Effector CD4-positive, alpha-beta T cell (primary cell): Measurements from ENCODE around the gene HCK.
"Not testable (repeated sequence)": the region's sequence is repeated elsewhere in the genome, so short reads cannot be mapped to it uniquely, and the experiment has no call there.

Source experiments
- DNase-seq: peaks from one replicate; pipeline ENCODE4 v3.0.0-alpha.2; 2020

Gene HCK

DNA sequence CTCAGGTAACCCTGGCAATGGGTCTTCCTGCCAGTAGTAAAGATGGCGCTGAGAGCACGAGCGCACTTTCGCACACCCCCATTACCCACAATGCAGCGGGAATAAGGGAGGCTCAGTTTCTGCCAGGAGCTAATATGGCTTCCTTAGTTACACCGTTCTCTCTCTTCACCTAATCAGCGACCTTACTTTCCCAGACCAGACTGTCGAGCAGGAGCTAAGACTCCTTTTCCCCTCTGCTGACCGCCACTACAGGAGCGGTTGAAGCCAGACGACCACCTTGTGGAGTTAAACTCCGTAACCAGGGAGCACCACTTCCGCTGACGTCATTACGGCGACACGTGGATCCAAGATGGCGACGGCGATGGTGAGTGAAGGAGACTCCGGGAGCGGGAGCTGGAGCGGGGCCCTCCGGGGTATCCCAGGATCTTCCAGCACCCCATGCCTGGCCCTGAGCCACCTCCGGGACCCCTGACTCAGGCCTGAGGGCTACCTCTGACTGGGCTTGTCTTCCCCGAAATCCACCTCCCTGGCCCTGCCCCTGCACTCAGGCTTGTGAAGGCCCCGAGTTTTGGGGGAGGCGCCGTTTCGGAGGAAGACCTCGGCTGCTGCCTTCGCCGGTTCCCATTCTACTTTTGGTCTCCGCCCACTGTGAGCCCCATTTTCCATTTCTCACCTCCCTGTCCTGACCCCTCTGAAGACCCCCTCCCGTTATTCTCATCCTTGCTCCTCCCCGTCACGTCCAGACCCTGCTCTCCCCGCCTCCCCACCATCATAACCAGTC lies 57.5 kb downstream of the HCK start, which contains the start of gene TM9SF4:
Gene TM9SF4 (plus strand): TSS at position 323 of the 781 bp plus-strand sequence. CDS start 27 bp downstream, at position 350.
- peak; percentile 88 for DNase-seq

DNA sequence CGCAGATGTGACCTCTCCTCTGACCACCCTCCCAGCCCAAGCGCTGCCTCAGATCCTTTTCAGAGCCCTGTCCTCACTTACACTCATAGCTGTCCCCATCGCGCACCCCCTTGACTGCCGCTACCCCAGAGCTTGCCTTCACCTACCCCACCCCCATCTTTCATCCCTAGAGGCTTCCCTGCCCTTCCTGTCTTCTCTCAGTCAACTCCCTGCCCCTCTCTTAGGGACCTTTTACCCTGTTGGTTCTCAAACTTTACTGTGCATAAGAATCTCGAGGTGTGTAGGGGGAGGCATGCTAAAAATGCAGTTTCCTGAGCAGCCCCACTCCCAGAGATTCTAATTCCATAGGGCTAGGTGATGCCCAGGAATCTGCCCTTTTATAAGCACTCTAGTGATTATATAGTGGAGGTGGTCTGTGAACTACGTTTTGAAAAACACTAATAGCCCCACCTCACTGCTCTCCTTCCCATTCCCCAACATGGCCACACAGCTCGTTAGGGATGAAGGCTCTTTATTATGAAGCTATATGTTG lies 58.2 kb downstream of the HCK start:
- no peak for DNase-seq

DNA sequence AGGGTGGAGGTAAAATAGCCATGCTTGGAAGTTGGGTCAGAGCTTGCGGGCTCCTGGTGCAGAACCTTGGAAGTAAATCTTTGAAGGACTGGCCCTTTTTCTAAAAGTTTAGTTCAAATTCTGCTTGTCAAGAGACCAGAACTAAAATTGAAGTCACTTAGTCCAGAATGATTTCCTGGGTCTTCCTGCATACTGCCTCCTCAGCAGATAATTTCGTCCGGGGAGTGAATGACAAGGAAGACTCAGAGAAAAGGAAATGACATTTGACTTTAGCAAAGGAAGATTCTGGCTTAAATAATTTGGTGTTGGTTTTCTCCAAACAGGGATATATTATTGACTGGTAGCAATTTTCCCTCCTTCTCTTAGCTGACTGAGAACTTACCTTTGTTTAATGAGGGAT lies 58.7 kb downstream of the HCK start:
- no peak for DNase-seq

DNA sequence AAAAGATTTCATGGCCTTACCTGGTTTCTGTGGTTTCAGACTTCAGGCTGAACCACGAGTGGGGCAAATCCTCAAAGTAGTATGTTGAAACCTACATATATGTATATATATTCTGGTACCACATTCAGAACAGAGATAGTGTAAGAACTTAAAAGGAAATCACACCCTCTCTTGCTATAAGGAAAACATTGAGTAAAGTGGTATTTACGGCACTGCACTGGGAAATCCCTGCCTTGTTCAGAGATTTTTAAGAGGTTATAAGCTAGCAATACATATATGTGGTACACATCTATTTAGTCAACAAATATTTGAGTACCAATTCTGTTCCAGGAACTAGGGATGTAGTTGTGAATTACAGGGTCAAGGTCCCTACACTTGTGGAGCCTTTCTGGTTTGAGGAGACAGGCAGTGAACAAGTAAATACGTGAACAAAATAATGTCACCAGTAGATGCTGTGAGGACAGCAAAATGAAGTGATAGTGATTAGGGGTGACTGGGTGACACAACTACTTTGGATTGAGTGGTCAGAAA lies 59.2 kb downstream of the HCK start:
- DNase-seq, result no peak

DNA sequence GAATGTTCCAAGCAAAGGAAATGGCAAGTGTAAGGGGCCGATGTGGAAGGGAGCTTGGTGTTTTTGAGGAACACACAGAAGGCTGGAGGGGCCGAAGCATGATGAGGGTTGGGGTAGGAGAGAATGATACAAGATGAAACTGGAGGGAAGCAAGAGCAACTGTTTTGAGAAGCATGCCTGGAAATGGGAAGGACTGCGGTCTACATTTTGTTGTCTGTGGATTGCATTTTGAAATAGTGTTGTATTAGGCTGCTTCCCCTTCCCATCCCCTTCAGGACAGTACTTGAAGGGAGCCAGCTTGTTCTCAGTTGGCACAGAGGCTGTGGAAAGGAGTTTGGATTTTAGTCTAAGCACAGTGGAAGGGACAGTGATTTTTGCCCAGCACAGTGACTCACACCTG lies 59.7 kb downstream of the HCK start:
- no peak for DNase-seq

DNA sequence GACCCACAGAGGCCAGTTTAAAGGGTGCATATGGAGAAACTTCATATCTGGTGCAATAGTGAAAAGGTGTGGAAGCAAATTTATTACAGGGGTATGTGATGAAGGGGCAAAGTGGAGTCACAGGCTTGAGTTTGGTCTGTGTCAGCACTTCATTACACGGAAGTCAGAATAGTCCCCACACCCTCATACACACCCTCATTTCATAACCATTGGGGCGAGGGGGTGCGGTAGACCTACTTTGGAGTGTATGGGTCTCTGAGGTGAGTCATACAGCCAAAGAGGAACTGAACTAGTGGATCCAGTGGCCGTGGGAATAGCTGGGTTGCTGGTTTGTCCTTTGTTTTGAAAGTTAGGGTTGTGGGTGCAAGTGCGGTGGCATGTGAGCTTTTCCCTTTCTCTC lies 60.8 kb downstream of the HCK start:
- no peak for DNase-seq

DNA sequence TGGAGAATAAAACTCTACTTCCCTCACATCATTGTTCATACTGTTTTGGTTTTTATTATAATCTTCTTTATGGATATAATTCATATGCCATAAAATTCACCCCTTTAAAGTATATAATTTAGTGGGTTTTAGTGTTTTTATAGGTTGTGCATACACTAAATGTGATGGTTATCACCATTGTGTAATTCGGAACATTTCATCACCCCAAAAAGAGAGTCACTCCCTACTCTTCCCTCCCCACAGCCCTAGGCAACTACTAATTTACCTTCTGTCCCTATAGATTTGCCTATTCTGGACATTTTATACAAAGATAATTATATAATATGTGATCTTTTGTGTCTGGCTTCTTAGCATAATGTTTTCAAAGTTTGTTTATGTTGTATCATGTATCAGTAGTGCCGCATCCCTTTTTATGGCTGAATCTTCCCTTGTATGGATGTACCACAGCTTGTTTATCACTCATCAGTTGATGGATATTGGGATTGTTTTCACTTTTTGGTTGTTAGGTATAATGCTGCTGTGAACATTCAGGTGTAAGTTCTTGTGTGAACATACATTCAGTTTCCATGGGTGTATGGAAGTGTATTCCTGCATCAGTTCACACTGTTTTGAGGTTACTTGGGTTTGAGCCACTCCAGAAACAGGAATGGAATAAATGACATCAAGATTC lies 61.7 kb downstream of the HCK start:
- no peak for DNase-seq

DNA sequence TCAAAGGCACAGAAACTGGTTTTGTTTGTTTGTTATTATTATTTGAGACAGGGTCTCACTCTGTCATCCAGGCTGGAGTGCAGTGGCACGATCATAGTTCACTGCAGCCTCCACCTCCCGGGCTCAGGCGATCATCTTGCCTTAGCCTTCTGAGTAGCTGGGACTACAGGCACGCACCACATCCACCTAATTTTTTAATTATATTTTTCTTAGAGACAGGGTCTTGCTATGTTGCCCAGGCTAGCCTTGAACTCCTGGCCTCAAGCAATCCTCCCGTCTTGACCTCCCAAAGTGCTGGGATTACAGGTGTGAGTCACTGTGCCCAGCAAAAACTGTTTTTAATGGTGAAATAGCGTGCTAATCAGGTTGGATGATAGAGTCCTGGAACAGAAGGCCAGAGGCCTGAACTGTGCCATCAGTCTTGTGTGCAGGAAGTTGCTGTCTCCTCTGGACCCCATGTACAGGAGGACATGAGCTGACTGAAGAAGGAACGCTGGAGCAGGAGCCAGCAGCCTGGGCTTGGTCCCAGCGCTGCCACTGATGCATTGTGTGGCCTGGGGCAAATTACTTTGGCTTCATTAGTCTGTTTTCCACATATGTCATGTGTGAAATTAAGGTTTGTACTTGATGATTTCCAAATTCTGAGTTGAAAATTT lies 62.4 kb downstream of the HCK start:
- DNase-seq, result no peak

DNA sequence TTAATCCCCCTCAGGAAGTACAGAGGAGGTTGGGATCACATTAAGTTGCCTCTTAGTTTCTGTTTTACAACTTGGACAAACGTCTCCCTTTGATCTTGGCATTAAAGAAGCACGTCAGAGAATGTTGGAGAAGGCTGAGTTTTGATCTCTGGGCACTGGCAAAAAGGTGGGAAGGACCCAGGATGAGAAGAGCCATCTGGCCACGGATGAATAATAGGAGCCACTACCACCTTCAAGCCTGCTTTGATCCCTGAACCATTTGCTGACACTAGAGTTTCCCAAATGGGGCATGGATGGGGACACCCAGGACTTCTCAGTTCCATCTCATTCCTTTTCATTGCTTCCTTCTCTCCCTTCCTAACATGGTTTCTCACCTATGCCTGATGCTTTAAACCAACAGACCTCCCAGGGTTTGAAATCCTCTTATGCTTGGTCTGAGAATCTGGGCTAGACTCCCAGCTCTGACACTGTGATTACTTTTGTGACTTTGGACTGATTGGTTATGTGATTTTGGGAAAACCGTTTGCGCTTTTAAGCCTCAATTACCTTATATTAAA lies 63.2 kb downstream of the HCK start:
- DNase-seq, result no peak

DNA sequence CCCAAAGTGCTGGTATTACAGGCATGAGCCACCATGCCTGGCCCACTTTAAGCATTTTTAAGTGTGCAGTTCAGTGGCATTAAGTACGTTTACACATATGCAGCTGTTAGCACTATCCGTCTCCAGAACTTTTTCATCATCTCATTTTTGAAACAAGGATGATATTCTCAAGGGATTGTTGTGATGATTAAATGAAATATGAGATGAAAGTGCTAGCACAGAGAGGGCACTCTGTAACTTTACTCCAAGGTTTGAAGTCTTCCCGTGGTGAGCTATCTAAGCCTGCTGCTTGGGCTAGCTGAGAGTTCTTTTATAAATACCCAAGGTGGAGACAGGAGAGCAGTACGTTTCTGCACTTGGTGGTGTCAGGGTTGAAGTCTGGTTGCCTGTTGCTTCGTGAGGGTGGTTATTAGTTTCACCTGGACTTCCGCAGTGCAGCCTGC lies 64.1 kb downstream of the HCK start:
- DNase-seq, result no peak

DNA sequence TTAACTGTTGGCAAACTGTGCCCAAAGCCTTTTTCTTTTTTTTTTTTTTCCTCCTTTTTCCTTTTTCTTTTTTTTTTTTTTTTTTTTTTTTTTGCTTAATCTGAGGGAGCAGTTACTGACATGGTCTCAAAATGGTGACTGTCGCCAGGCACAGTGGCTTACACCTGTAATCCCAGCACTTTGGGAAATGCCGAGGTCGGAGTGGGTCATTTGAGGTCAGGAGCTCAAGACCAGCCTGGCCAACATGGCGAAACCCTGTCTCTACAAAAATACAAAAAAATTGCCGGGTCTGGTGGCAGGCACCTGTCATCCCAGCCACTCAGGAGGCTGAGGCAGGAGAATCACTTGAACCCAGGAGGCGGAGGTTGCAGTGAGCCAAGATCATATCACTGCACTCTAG lies 64.8 kb downstream of the HCK start:
- not testable (repeated sequence) for DNase-seq

DNA sequence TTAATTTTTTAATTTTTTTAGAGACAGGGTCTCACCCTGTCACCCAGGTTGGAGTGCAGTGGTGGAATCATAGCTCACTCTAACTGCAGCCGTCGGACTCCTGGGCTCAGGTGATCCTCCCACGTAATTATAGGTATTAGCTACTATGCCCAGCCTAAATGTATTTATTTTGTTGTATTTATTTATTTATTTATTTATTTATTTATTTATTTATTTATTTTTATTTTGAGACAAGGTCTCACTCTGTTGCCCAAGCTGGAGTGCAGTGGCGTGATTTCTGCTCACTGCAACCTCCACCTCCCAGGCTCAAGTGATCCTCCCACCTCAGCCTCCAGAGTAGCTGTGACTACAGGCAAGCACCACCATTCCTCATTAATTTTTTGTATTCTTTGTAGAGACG lies 66.4 kb downstream of the HCK start:
- not testable (repeated sequence) for DNase-seq

DNA sequence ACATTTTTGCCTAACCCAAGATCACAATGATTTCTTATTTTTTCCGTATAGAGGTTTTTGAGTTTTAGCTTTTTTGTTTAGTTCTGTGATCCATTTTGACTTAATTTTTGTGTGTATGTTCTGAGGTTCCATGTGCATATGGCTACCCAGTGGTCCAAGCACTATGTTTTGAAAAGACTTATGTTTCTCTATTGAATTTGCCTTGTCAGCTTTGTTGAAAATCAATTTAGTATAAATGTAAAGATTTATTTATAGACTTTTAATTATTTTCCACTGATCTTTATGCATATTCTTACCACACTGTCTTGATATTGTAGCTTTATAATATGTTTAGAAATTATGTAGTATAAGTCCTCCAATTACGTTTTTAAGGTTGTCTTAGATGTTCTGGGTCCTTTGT lies 67.7 kb downstream of the HCK start:
- DNase-seq, result no peak

DNA sequence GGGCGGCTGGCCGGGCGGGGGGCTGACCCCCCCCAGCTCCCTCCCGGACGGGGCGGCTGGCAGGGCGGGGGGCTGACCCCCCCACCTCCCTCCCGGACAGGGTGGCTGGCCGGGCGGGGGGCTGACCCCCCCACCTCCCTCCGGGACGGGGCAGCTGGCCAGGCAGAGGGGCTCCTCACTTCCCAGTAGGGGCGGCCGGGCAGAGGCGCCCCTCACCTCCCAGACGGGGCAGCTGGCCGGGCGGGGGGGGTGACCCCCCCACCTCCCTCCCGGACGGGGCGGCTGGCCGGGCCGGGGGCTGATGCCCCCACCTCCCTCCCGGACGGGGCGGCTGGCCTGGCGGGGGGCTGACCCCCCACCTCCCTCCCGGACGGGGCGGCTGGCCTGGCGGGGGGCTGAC lies 69.9 kb downstream of the HCK start:
- DNase-seq, result not testable (repeated sequence)

DNA sequence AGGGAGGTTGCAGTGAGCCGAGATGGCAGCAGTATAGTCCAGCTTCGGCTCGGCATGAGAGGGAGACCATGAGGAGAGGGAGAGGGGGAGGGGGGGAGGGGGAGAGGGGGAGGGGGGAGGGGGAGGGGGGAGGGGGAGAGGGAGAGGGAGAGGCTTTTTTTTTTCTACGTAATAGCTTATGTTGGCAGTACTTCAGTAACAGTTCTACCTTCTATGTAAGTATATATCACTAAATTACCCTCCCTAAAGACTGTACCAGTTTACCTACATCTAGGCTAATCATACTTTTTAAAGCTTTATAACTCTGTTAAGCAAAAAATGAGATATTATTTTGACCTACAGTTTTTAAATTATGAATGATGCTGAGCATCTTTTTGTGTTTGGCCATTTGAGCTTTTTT lies 71.0 kb downstream of the HCK start:
- DNase-seq, result no peak

DNA sequence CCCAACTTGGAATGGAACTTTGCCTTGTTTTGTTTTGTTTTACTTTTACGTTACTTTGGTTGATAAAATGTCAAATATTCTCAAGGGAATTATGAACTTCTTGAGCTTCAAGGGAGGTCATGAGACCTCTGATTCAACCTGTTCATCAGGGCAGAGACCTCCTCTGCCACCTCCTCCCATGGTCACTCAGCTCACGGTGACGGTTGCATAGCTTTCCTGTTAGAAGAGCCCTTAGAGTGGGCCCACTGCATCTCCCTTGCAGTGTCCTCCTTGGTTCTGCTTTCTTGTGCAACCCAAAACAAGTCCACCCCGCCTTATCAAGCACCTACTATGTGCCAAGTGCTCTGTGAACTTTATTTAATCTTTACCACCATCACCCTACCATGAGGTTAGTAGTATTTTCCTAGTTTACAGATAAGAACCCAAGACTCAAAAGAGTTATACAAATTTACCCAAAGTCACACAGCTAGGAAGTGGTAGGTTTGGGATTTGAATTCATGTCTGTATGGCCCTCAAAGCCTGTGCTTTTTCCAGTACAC lies 72.9 kb downstream of the HCK start:
- no peak for DNase-seq

DNA sequence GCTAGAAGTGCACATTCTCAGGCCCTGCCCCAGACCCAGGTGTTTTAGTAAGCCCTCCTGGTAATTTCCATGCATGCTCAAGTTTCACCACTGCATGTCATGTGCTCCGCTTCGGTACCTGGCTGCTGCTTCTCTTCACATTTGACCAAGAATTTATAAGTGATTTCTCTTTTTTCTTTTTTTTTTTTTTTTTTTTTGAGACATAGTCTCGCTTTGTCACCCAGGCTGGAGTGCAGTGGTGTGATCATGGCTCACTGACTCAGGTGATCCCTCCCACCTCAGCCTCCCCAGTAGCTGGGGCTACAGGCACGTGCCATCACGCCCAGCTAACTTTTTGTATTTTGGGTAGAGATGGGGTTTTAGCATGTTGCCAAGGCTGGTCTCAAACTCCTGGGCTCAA lies 73.5 kb downstream of the HCK start:
- DNase-seq, result no peak

DNA sequence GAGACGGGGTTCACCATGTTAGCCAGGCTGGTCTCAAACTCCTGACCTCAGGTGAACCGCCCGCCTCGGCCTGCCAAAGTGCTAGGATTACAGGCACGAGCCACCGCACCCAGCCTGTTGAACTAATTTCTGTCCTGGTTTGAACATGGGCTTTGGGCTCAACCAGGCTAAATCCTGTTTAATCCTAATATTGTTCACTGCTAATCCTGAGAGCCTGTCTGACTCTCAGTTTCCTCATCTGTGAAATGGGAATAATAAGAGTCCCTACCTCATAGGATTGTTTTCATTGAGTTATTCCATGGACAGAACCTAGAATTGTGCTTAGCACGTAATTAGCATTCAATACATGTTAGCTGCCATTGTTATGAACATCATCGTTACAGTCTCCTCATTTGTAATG lies 74.9 kb downstream of the HCK start:
- DNase-seq, result no peak

DNA sequence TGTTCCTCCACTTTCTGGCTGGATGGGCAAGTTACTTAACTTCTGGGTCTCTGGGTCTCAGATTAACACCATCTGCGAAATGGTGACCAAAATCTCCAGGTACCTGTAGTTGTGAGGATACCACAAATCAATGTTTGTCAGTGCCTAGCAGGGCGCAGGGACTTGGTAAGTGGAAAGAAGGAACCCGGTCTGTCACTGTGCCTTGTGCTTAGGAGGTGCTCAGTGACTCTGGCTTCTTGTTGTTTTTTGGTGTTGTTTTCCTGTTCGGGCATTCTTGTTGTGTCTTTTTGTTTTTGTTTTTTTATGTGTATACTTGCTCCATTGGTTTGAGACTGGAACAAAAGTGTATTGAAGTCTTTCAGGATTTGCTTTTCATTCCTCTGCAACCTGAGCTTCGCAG lies 75.3 kb downstream of the HCK start:
- DNase-seq, result no peak

DNA sequence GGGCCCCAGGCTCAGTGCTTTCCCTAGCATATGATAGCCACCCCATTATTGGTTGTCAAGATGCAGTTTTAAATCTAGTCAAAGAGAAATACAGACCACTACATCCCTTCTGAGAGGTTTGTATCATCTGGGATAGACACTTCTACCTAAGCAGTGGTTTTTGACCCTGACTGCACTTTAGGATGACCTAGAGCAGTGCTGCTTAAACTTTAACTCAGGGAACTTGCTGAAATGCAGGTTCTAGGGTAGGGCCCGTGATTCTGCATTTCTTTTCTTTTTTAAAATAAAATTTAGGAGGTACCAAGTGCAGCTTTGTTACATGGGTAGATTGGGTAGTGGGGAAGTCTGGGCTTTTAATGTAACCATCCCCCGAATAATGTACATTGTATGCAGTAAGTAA lies 76.1 kb downstream of the HCK start:
- DNase-seq, result no peak

DNA sequence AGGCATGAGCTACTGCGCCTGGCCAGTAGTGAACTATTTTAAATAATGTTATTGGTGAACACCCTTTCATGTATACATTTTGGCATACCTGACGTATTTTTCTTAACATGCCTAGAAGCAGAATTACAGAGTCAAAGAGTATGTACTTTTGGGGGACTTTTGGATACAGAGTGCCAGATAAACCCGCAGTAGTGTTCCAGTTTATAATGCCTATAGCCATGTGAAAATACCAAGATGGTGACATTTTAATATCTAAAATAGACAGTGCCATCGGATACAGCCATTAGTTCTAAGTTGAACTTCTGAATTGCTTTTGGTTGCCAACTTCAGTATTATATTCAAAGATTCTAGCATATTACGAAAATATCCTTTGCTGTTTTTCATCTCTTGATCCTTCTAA lies 77.8 kb downstream of the HCK start:
- DNase-seq, result no peak

DNA sequence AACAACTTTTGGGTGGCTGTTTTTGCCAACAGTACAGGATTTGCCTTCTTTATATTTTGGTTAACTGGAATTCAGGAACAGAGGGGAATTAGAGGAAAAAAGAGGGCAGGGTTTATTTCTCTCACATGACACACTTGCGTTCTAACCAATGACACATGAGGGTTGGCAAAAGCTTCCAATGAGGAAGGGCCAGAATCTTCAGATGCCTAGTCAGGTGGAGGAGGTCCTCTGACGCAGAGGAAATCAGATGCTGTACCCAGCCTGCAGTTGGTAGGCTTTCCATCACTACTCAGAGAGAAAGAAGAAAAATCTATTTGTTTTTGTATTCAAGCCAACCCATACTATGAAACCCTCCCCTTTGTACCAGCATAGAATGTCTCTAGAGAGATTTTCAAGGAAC lies 78.3 kb downstream of the HCK start:
- DNase-seq, result no peak

DNA sequence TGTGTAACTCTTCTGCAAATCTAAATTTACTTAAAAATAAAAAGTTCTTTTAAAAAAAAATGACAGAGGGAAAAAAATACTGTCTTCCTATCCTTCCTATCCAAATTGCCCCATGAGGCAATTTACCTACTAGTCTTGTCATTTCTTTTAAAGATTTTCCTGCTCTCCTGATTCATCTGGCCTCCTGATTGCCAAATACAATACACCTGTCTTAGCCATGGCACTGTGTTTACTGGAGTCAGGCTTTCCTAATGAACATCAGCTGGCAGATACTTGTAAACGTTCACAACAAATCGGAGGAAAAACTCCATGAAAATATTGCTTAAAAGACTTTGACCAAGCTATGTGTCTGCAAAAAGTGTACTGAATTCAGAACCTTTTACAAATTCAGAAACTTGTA lies 78.9 kb downstream of the HCK start:
- DNase-seq, result no peak
